Endothelial cell of umbilical vein (primary cell): ENCODE data around the gene ARL10. TPM values are rescaled to one million over a fixed set of nuclear protein-coding genes. Genes with fewer than 3 reads are reported as not detected.

Experiments used
- BruUV-seq: library from RNA; stranded (reverse); fragments of 400-500 nt; replicated peaks from 2 replicates; lab custom pipeline; 2021; lab: Mats Ljungman, UMichigan
- CTCF ChIA-PET: fragments of 300-600, 350-600 bp; sonication (Branson Sonifier 250); formaldehyde crosslinking; loops from one replicate; lab custom pipeline; 2021; ENCODE audit warnings: antibody characterized with exemption, inconsistent platforms; lab: Charles Lee
- POLR2A ChIA-PET: fragments of 300-600, 350-600 bp; sonication (Branson Sonifier 250); formaldehyde crosslinking; loops from one replicate; lab custom pipeline; 2021; ENCODE audit warnings: antibody characterized with exemption, inconsistent platforms; lab: Charles Lee
- DNase-seq: peaks from one replicate; pipeline ENCODE4 v3.0.0-alpha.2; 2011; ENCODE audit warnings: low read depth, low spot score
- FAIRE-seq: peaks from 2 replicates; lab custom pipeline; 2011; peaks lifted over from hg19 to GRCh38; lab: Jason Lieb, UNC
- H2AFZ ChIP-seq: 2 replicates; pipeline ENCODE4 v1.6.0; 2012; ENCODE audit warnings: low read depth, low read length, control low read depth, inconsistent platforms
- H3K27ac ChIP-seq: 2 replicates; pipeline ENCODE4 v1.5.1; 2011; ENCODE audit warnings: low read depth, mild to moderate bottlenecking, control low read depth, low read length, moderate library complexity; ENCODE audit not compliant: insufficient read depth
- H3K27me3 ChIP-seq, 2 experiments: 2 replicates each; pipeline versions ENCODE4 v1.6.0 to v1.6.1; 2011; ENCODE audit warnings: low read length in 2 of 2, mixed read lengths in 1 of 2; ENCODE audit not compliant: control insufficient read depth in 2 of 2, insufficient read depth in 2 of 2
- H3K36me3 ChIP-seq, 2 experiments: 2 replicates in 1 of 2; 3 replicates in 1 of 2; pipeline ENCODE4 v1.5.1; 2011; ENCODE audit warnings: low read length in 2 of 2, mild to moderate bottlenecking in 1 of 2, moderate library complexity in 1 of 2; ENCODE audit not compliant: control insufficient read depth in 2 of 2, insufficient read depth in 2 of 2; ENCODE audit errors: extremely low read depth in 1 of 2
- H3K4me1 ChIP-seq: 3 replicates; pipeline ENCODE4 v1.5.1; 2011; ENCODE audit warnings: mild to moderate bottlenecking, low read length; ENCODE audit not compliant: control insufficient read depth, insufficient read depth; ENCODE audit errors: extremely low read depth
- H3K4me2 ChIP-seq: 2 replicates; pipeline ENCODE4 v1.6.1; 2011; ENCODE audit warnings: low read length, control low read depth, mixed read lengths; ENCODE audit not compliant: insufficient read depth
- H3K4me3 ChIP-seq, 3 experiments: fragments of 200-600 bp in 1 of 3; sonication (generic), shearing (Covaris generic) in 1 of 3; replicated peaks in 1 of 3; 2 replicates each; pipeline ENCODE4 v1.5.1; 2011 to 2016; ENCODE audit warnings: control low read depth in 3 of 3, low read length in 3 of 3, mild to moderate bottlenecking in 2 of 3, inconsistent platforms in 1 of 3, low read depth in 1 of 3, moderate library complexity in 1 of 3; ENCODE audit not compliant: insufficient read depth in 1 of 3
- H3K79me2 ChIP-seq: 2 replicates; pipeline ENCODE4 v1.6.0; 2012; ENCODE audit warnings: low read length, inconsistent platforms; ENCODE audit not compliant: control insufficient read depth, insufficient read depth
- H3K9ac ChIP-seq: replicated peaks from 2 replicates; pipeline ENCODE3; 2011; ENCODE audit warnings: low read length, control low read depth; ENCODE audit not compliant: insufficient read depth; ENCODE audit errors: extremely low read depth
- H3K9me1 ChIP-seq: replicated peaks from 3 replicates; pipeline ENCODE4 v1.6.0; 2011; ENCODE audit warnings: mild to moderate bottlenecking, low read length; ENCODE audit not compliant: control insufficient read depth, insufficient read depth; ENCODE audit errors: extremely low read depth
- H3K9me3 ChIP-seq: replicated peaks from 2 replicates; pipeline ENCODE4 v1.5.1; 2012; ENCODE audit warnings: low read length, inconsistent platforms; ENCODE audit not compliant: control insufficient read depth, insufficient read depth
- H4K20me1 ChIP-seq: replicated peaks from 2 replicates; pipeline ENCODE3; 2011; ENCODE audit warnings: mild to moderate bottlenecking, low read length; ENCODE audit not compliant: control insufficient read depth, insufficient read depth; ENCODE audit errors: extremely low read depth
- CTCF ChIP-seq, 2 donors: IDR thresholded peaks; 1 replicate in 1 of 2; 2 replicates in 1 of 2; pipeline ENCODE4 v1.5.1; 2011; ENCODE audit warnings: low read length in 2 of 2, mild to moderate bottlenecking in 2 of 2, moderate library complexity in 2 of 2, control low read depth in 1 of 2, inconsistent platforms in 1 of 2, low read depth in 1 of 2; ENCODE audit not compliant: insufficient read depth in 1 of 2; ENCODE audit errors: extremely low read depth in 1 of 2
- EZH2 ChIP-seq: IDR thresholded peaks from 2 replicates; pipeline ENCODE4 v1.6.1; 2012; ENCODE audit warnings: borderline replicate concordance, low read depth, mild to moderate bottlenecking, moderate library complexity, low read length, inconsistent platforms; ENCODE audit not compliant: severe bottlenecking
- FOS ChIP-seq: IDR thresholded peaks from 2 replicates; pipeline ENCODE4 v1.6.1; 2011; ENCODE audit warnings: mild to moderate bottlenecking, low read length, moderate library complexity, borderline replicate concordance; ENCODE audit not compliant: insufficient read depth
- GATA2 ChIP-seq: IDR thresholded peaks from 2 replicates; pipeline ENCODE4 v1.7.0; 2011; ENCODE audit warnings: low read depth, mild to moderate bottlenecking, moderate library complexity, mixed read lengths, low read length; ENCODE audit not compliant: insufficient read length, insufficient read depth
- JUN ChIP-seq: IDR thresholded peaks from 2 replicates; pipeline ENCODE4 v1.6.1; 2011; ENCODE audit warnings: borderline replicate concordance, low read depth; ENCODE audit not compliant: insufficient read length, insufficient read depth
- MAX ChIP-seq: IDR thresholded peaks from 2 replicates; pipeline ENCODE4 v1.6.1; 2011; ENCODE audit not compliant: insufficient read depth, insufficient read length
- MYC ChIP-seq: IDR thresholded peaks from one replicate; pipeline ENCODE4 v1.6.1; 2011; ENCODE audit warnings: mild to moderate bottlenecking, low read depth, low read length
- POLR2A ChIP-seq: IDR thresholded peaks from 2 replicates; pipeline ENCODE4 v1.6.1; 2012; ENCODE audit warnings: low read depth, mild to moderate bottlenecking, control low read depth, low read length
- POLR2AphosphoS5 ChIP-seq: IDR thresholded peaks from 2 replicates; pipeline ENCODE4 v1.6.1; 2012; ENCODE audit warnings: low read depth, mild to moderate bottlenecking, control low read depth, low read length, moderate library complexity; ENCODE audit not compliant: insufficient read depth
- dilution Hi-C: fragments of 300-500 bp; cut with MboI; formaldehyde crosslinking; loops from one replicate; pipeline ENCODE4 v1.15.0; 2019; ENCODE audit warnings: low sequenced_read_pairs; ENCODE audit not compliant: extremely low pct_ligation_motif_present
- intact Hi-C: fragments of 100-400 bp; cut with micrococcal nuclease; formaldehyde crosslinking; loops from one replicate; pipeline ENCODE4 v1.10.0; 2022
- polyA plus RNA-seq, 4 experiments: library from polyadenylated mRNA; depleted of rRNA in 3 of 4; stranded (reverse) in 3 of 4; unstranded in 1 of 4; fragments of >200 nt; gene quantifications; 2 replicates each; pipeline versions ENCODE4 v1.2.1 to v1.2.3, GENCODE V29; 2011 to 2012; ENCODE audit warnings: missing spikeins in 1 of 4
- total RNA-seq: library from RNA; stranded (reverse); gene quantifications from 2 replicates; pipeline ENCODE4 v1.2.3, GENCODE V29; 2021

Gene ARL10
- total and polyA plus RNA-seq, 2 donors (not counting 3 experiments of a cell fraction or from before 2014, with no cell fraction given), result 7.7 to 20.7 TPM

GRCh38 chr5:176426876-176427275, 61.6 kb downstream of the ARL10 start:
- TF ChIP-seq EZH2, result no peak
- no peak for TF ChIP-seq CTCF (IDR thresholded peaks at IDR 0.05; ENCODE audit: extremely low read depth in 1 of 2, insufficient read depth in 1 of 2, low read depth in 1 of 2, low read length in 2 of 2)
- TF ChIP-seq MAX, result no peak
- no peak for TF ChIP-seq MYC
- no peak for TF ChIP-seq GATA2
- TF ChIP-seq POLR2A, result no peak
- TF ChIP-seq FOS, result no peak
- TF ChIP-seq POLR2AphosphoS5, result no peak
- no peak for TF ChIP-seq JUN
- H3K4me3 ChIP-seq, result no peak overlapping the region
- no peaks in the 10 kb centered on the region for H3K9me3 ChIP-seq
- no peak for DNase-seq
- H3K79me2 ChIP-seq, result no peaks in the 10 kb centered on the region
- BruUV-seq, result no TSS peak
- no peak overlapping the region for H3K9ac ChIP-seq
- H3K36me3 ChIP-seq, result no peaks in the 10 kb centered on the region
- ChIA-PET CTCF (interaction anchor here (1.0 to 1.1 kb wide), 2 partner anchors 21 to 147 kb away, joined by 3 to 4 read pairs; no protein-coding TSS in a partner anchor), POLR2A (no interaction called here)
- dilution Hi-C loops, result no loop called here
- H3K27me3 ChIP-seq, result no peaks in the 10 kb centered on the region
- H2AFZ ChIP-seq, result no peak overlapping the region
- no peaks in the 10 kb centered on the region for H4K20me1 ChIP-seq
- intact Hi-C loops, result no loop called here
- no peak overlapping the region for H3K27ac ChIP-seq
- no peak for FAIRE-seq
- H3K4me1 ChIP-seq, result peaks cover 14% of the 10 kb centered on the region
- H3K4me2 ChIP-seq, result no peak overlapping the region
- H3K9me1 ChIP-seq, result no peaks in the 10 kb centered on the region
